Activated CD8-positive, alpha-beta memory T cell treated with anti-CD3 and anti-CD28 coated beads for 36 hours (primary cell): ENCODE results near the gene ACAD11. TPM values are rescaled to one million over a fixed set of nuclear protein-coding genes. Genes with fewer than 3 reads are reported as not detected.
"Not testable (repeated sequence)": the region's sequence is repeated elsewhere in the genome, so short reads cannot be mapped to it uniquely, and the experiment has no call there.

ENCODE experiments used
- CTCF ChIA-PET: fragments of 350-600 bp; sonication (Branson Sonifier 250); formaldehyde crosslinking; loops from one replicate; lab custom pipeline; 2021; ENCODE audit warnings: antibody characterized with exemption; lab: Charles Lee
- POLR2A ChIA-PET: fragments of 350-600 bp; sonication (Branson Sonifier 250); formaldehyde crosslinking; loops from one replicate; lab custom pipeline; 2021; ENCODE audit warnings: antibody characterized with exemption; lab: Charles Lee
- total RNA-seq, 2 experiments: library from RNA; stranded (reverse); gene quantifications; one replicate each; pipeline ENCODE4 v1.2.3, GENCODE V29; 2021

Gene ACAD11
- total RNA-seq, 2 experiments from 2014 or later, result 10.9 to 11.1 TPM

DNA sequence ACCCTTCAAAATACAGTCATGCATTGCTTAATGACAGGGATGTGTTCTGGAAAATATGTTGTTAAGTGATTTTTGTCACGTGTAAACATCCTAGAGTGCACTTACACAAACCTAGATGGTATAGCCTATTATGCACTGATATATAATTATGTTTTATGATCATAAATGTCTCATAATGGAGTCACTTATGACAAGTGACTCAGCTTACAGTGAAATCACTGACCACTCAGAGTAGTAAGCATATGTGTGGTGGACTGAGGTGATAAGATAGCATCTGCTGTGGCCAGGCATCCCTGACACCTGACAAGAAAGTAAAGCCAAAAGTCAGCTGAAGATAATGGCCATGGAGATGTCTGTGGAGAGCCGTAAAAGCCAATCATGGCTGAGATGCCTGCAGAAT is 5.4 kb downstream of the ACAD11 start:
- ChIA-PET POLR2A (no interaction called here), CTCF (no interaction called here)

DNA sequence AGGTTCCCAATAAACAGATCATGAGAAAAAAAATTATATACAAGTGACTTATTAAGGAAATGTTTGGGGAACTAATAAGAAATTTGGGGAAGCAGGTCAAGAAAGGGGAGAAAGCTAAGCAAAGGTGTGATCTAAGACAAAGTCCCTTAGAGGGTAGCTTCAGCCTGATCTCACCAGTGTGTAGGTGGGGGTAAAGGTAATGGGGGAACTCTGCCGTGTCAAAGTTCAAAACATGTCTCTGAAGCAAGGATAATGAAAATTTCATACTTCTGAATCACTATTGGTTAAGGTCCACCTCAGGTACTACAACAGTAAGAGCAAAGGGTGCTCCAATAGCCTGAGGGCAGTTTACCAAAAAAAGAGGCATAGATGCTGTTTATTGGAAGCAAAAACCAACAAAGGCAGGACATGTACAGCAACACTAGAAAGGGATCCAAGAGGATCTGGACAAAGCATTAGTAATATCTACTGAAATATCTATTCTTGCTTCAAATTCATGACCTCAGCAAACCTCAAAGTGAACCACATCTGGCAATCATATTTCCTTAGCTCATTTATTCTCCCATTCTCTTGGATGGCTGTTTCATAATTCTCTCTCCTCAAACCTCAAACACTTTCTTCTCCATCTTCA is 6.9 kb downstream of the ACAD11 start:
- ChIA-PET CTCF (no interaction called here), POLR2A (no interaction called here)

- POLR2A ChIA-PET, result no interaction called here
Measured at GRCh38 chr3:132650153-132650552, 9.5 kb downstream of the ACAD11 start.

DNA sequence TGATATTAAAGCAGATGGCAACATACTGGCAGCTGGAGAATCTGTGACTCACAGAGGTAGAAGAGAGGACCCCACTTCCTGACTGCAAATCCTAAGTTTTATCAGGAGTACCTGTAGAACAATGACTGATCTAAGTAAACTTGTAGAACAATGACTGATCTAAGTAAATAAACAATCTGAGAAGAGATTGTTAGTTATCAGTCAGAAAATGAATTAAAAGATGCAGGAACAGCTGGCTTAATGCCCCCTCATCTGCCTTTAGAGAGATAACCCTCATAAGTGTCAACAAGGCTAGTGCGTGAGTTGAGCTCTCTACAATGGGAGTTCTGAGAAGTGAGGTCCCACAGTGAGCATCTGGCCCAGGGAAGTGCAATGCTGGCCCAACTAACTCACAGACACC is 14.6 kb downstream of the ACAD11 start:
- POLR2A ChIA-PET, result no interaction called here
- CTCF ChIA-PET, result interaction anchor here (1.3 kb wide), 1 partner anchor 107 kb away, joined by 4 read pairs; no protein-coding TSS in a partner anchor

More at GRCh38 chr3:132650153-132650552, 9.5 kb downstream of the ACAD11 start:
- CTCF ChIA-PET, result no interaction called here

- CTCF ChIA-PET, result interaction anchor here (1.1 to 2.2 kb wide), 3 partner anchors 97 to 107 kb away, joined by 3 to 16 read pairs (median 3); no protein-coding TSS in a partner anchor
Measured at GRCh38 chr3:132643366-132643765, 16.2 kb downstream of the ACAD11 start.

DNA sequence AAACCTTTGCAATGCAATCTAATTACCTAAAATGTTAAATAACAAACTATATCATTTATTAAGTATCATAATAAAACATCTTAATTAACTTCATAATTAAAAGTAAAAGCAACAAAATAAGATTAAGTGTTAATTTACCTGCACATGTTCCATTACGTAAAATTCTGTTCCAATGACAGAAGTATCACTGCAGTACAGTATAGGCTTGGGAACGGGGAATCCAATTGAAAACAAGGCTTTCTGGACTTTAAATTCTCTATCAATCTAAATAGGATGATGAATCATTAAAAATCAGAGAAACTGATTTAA is 17.1 kb downstream of the ACAD11 start:
- POLR2A ChIA-PET, result no interaction called here
- CTCF ChIA-PET, result interaction anchor here (1.1 to 2.2 kb wide), 6 partner anchors 15 to 107 kb away, joined by 3 to 16 read pairs (median 4); no protein-coding TSS in a partner anchor

More at GRCh38 chr3:132643366-132643765, 16.2 kb downstream of the ACAD11 start:
- POLR2A ChIA-PET, result no interaction called here

DNA sequence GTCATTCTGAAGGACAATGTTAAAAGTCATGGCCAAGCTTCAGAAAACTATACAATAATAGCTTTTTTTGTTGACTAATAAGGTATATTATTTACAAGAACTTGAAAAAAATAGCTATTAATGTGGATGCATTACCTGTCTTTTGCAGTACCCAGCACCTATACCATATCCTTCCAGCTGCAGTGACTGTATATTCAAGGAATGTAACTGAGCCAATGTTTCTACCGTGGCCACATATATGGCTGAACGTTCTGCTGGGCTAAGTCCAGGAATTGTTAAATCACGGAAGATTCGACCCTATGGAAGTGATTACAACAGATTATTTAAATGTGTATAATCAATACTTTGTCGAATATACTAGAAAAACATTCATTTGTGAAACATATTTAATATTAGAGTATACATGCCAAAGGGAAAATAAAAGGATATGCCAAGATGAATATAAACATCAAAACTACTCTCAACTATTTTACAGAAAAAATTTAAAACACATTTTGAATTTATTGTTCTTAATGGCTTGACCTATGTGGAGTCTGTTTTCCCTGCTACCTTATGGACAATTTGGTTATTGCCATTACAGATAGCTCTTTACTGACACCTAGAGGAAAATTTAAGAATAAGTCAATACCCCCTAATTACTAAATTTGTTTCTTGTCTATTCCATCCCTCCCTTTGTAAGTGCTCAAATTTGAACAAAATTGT is 17.6 kb downstream of the ACAD11 start:
- ChIA-PET POLR2A (no interaction called here), CTCF (interaction anchor here (1.0 to 2.2 kb wide), 7 partner anchors 15 to 108 kb away, joined by 3 to 16 read pairs (median 5); no protein-coding TSS in a partner anchor)

- POLR2A ChIA-PET, result not testable (repeated sequence)
- CTCF ChIA-PET, result interaction anchor here (1.0 to 1.9 kb wide), 4 partner anchors 16 to 107 kb away, joined by 3 to 9 read pairs (median 5); no protein-coding TSS in a partner anchor
Measured at GRCh38 chr3:132641427-132641826, 18.2 kb downstream of the ACAD11 start.

DNA sequence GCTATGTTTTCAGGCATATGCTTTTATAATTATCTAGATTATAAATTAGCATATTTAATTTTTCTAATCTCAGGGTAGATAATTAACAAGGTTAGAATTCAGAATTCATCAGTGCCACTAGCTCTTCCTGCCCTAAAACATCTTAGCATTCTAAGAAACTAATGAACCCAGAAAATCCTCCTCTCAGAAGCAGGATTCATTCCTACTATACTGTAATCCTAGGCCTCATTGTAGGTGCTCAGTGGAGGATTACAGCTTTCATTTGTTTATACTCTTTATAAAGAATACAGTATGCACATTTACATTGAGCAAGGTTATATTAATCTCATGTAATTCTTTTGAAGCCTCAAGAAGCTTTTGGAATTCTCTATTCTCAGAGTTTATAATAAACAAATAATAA is 20.9 kb downstream of the ACAD11 start:
- POLR2A ChIA-PET, result no interaction called here

GRCh38 chr3:132637590-132637989 is 22.0 kb downstream of the ACAD11 start:
- ChIA-PET CTCF (no interaction called here), POLR2A (no interaction called here)

More for the DNA sequence above, 20.9 kb downstream of the ACAD11 start:
- CTCF ChIA-PET, result interaction anchor here (0.9 kb wide), 1 partner anchor 104 kb away, joined by 3 read pairs; no protein-coding TSS in a partner anchor

DNA sequence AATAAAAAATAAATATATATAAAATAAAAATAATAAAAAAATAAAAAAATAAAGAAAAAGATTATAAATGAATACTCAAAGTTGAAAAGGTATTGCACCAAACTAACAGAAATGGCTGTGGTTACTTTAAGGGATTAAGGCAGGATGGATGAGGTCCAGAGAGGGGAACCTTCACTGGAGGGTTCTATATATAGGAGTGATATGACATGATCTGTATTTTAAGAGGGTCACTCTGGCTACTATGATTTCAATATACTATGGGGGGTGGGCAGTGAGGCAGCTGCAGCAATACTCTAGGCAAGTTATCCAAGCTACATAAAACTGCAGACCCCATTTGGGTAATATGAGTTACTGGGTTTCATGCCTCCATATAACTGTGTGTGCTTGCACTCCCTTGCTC is 24.6 kb downstream of the ACAD11 start:
- CTCF ChIA-PET, result no interaction called here
- POLR2A ChIA-PET, result no interaction called here

GRCh38 chr3:132630612-132631011 is 29.0 kb downstream of the ACAD11 start:
- CTCF ChIA-PET, result no interaction called here
- POLR2A ChIA-PET, result no interaction called here

DNA sequence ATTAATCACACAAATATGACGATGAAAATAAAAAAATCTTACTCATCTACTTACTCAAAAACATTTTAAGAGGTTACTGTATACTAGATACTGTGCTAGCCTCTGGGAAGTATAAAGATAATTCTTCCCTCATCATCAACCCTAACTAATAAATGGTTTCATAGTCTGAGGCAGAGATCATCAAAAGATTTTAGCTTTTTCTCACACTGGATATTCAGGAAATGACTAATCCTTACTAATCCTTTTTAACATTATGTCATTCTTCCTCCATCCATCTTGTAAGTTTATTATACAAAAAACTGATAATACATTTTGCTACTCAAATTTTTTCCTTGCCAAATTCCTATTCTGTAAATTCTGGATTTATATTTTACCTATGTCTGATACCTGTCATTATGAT is 29.7 kb downstream of the ACAD11 start:
- ChIA-PET POLR2A (no interaction called here), CTCF (no interaction called here)

DNA sequence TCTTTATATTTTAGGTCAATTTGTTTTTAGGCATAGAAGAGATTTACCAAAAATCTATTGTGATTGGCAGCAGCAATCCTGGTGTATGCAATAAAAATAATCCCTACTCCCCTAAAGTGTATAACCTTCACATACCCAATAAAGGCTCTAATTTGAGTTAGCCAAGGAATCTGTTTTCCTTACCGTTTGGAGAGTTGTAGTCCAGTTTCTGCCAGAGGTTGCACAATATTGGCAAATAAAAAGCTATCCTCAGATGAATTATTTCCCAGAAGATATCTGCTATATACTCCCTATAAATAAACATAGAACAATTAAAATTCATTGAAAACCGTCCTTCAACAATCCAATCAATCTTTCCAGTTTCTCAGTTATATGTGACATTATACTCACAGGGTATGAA is 31.5 kb downstream of the ACAD11 start:
- ChIA-PET POLR2A (no interaction called here), CTCF (no interaction called here)

DNA sequence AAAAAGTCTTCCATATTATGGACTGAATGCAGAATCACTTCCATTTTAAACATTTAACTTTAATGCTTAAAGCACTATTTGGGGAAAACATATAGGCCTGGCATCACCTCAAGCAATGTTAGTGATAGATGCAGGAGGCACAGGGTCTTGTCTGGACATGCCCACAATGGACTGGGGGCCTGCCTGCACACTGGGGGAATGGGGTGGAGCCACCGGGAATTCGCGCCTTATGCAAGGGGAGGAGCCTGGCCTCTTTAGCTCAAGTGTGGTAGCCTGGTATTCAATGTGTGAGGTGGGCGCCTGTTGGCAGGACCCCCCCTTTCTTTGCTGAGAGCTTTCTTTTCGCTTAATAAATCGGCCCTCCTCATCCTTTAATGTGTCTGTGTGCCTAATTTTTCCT is 32.7 kb downstream of the ACAD11 start:
- ChIA-PET POLR2A (no interaction called here), CTCF (interaction anchor here (2.0 kb wide), 1 partner anchor 91 kb away, joined by 5 read pairs; no protein-coding TSS in a partner anchor)

GRCh38 chr3:132625613-132626012 is 34.0 kb downstream of the ACAD11 start:
- CTCF ChIA-PET, result interaction anchor here (2.0 kb wide), 1 partner anchor 90 kb away, joined by 5 read pairs; no protein-coding TSS in a partner anchor
- POLR2A ChIA-PET, result no interaction called here

GRCh38 chr3:132624790-132625189 is 34.8 kb downstream of the ACAD11 start:
- CTCF ChIA-PET, result no interaction called here
- POLR2A ChIA-PET, result no interaction called here

GRCh38 chr3:132623646-132624045 is 36.0 kb downstream of the ACAD11 start:
- POLR2A ChIA-PET, result interaction anchor here (0.6 kb wide), 1 partner anchor 33 kb away, joined by 4 read pairs; no protein-coding TSS in a partner anchor
- CTCF ChIA-PET, result no interaction called here

- ChIA-PET POLR2A (no interaction called here), CTCF (no interaction called here)
Measured at GRCh38 chr3:132622761-132623160, 36.8 kb downstream of the ACAD11 start.

DNA sequence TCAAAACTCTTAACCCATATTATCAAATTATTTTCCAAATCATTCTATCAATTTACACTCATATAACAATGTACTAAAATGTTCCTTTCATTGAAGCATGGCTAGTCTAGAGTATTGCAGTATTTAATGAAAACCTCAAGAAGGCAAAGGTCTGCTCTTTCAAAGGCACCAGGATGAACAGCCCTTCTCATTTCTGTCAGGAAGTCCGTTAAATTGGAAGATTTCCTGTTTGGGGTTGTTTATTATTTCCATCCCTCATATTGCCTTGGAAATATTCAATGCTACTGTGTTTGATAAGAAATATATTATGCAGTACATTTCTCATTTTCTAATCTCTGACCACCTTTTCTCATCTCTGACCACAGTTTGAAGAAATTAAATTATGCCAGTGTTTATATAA is 37.5 kb downstream of the ACAD11 start:
- POLR2A ChIA-PET, result no interaction called here
- CTCF ChIA-PET, result no interaction called here
